ENCODE data around the gene CCR2.

GRCh38 chr3:46393554-46394434, 39.9 kb downstream of the CCR2 start:
- no peak for TF ChIP-seq POLR2A (IDR thresholded peaks at IDR 0.05; ENCODE audit: low read length)
- TF ChIP-seq GATA1 (IDR thresholded peaks at IDR 0.05; ENCODE audit: low read depth, low read length), result no peak
